ENCODE measurements around the gene MAP2.
A peak's percentile ranks its signal among the peaks of the same experiment; 100 is the strongest.

Gene MAP2

DNA sequence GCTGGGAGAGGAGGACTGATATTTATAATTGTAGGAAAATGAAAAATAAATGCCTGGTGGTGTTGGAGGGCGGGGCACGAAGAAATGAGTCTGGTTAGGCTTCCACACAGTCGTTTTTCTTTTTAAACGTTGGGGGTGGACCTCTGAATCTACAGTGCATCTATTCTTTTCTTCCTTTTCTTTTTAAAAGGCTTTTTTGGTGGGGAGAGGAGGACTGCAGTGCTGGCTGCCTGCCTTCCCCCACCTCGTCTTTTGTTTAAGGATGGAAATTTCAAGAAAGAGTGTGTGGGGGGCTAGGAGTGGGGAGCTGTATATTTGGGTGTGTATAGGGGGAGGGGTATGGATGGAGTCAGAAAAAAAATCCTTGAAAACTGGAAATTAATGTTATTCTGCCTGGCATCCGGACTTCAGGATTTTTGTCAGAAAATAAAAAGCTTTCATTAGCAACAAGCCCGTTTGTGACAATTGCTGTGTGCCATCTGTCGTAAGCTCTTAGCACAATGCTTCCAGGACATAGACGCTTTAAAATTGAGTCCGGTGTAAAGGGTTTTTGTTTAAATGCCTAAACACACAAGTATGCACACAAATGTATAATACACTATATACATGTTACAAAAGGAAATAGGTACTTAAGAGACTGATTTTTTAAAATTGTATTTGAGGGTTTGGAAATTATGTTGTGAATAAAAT lies 1.1 kb downstream of the MAP2 start:
- TF ChIP-seq CTCF (IDR thresholded peaks at IDR 0.05; ENCODE audit: extremely low read depth, missing control alignments), result no peak
- no peak for DNase-seq (ENCODE audit: low spot score)

DNA sequence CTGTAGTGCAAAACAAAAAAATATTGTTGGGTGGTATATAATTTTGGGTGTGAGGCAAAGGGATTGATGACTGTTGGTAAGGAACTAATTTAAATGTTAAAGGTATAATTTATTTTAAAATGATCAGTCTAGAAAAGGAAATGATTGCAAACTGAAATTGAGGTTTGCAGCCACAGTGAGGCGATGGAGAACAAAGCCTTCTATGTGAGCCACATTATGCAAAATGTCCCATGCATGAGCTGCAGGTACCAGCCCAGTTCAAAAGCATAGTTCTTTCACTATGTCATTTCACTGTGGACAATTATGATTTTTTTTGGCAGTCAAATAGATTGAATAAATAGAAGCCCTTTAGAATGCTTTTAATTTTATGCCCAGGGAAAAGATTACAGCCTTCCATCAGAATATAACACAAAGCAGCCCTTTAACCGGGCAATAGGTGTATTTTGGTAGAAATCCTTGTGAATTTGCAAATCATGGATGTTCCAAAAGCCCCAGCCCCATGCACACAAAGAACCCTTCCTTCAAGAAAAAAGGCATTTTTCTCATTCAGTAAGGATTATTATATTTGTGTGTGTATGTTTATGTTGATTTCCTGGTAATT lies 1.7 kb downstream of the MAP2 start:
- no peak for TF ChIP-seq CTCF (IDR thresholded peaks at IDR 0.05; ENCODE audit: extremely low read depth, missing control alignments)
- peak; percentile 44 for DNase-seq (ENCODE audit: low spot score)

GRCh38 chr2:209426432-209426831 lies 2.6 kb downstream of the MAP2 start:
- DNase-seq (ENCODE audit: low spot score), result no peak
- TF ChIP-seq CTCF (IDR thresholded peaks at IDR 0.05; ENCODE audit: extremely low read depth, missing control alignments), result no peak

DNA sequence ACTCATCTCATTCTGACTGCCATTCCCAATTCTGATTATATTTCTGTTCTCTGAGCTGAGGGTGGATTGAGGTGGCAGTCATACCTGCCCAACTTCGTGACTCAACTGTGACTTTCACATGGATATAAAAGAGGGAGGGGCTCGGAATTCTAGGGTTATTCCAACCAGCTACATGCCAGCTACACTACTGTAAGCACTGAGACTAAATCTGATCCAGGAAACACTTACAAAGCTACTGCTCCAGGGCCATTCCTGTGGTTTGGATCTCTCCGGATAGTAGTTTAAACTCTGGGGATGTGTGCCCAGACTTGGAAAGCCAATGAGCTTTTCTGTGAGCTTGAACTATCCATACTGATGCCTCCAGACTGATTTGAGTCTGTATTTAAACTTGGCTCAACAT lies 7.9 kb downstream of the MAP2 start:
- no peak for TF ChIP-seq CTCF (IDR thresholded peaks at IDR 0.05; ENCODE audit: extremely low read depth, missing control alignments)
- no peak for DNase-seq (ENCODE audit: low spot score)

DNA sequence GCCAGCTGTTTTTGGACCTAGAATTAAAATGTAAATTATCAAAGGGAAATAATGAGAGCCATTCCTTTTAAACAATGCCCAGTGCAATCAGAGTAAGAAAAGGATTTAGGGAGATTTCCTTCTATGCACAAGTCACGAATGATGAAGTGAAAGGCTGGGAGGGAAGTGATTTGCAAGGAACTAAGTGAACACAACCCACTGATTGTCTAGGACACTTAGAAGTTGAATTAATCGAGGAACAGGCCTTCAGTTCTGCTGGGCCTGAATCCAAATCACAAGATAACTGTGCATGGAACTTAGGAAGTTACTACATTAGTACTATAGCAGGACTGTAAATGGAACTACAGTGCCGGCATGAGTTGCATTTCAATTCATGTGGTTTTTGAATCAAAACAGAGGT lies 17.7 kb downstream of the MAP2 start:
- DNase-seq (ENCODE audit: low spot score), result no peak
- TF ChIP-seq CTCF (IDR thresholded peaks at IDR 0.05; ENCODE audit: extremely low read depth, missing control alignments), result no peak

- no peak for TF ChIP-seq CTCF (IDR thresholded peaks at IDR 0.05; ENCODE audit: extremely low read depth, missing control alignments)
- no peak for DNase-seq (ENCODE audit: low spot score)
These were observed 19.1 kb downstream of the MAP2 start for GRCh38 chr2:209442939-209443338.

DNA sequence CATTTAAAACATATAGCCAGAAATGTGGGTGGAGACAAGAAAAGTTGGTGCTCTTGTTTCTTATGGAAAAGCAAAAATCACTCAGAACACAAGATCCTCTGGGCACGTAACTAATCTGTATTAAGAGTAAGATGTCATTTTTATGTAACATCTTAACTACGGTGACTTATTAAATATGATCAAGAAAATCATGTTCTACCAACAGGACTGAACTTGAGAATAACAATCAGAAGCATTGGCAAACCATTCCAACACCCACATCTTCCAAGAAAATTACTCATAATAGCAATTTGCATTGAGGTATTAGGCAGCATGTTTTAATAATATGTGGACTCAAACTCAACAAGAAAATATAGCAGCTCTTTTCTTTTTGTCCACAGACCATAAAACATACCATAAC lies 21.6 kb downstream of the MAP2 start:
- no peak for TF ChIP-seq CTCF (IDR thresholded peaks at IDR 0.05; ENCODE audit: extremely low read depth, missing control alignments)
- DNase-seq (ENCODE audit: low spot score), result no peak

Measured in GM20000 (cell line).